B cell (primary cell): ENCODE data around the gene NXPH2.

ENCODE experiments used
- EZH2 ChIP-seq: IDR thresholded peaks from 2 replicates; pipeline ENCODE4 v1.6.1; 2012; ENCODE audit warnings: borderline replicate concordance, low read depth, mild to moderate bottlenecking, moderate library complexity, low read length; ENCODE audit not compliant: insufficient read depth, poor library complexity, severe bottlenecking
- TF ChIP-seq, protein P1 (sequence below): fragments of 200-600 bp; IDR thresholded peaks from one replicate; pipeline ENCODE4 v1.8.0; 2022; ENCODE audit warnings: antibody characterized with exemption, mild to moderate bottlenecking

DNA sequence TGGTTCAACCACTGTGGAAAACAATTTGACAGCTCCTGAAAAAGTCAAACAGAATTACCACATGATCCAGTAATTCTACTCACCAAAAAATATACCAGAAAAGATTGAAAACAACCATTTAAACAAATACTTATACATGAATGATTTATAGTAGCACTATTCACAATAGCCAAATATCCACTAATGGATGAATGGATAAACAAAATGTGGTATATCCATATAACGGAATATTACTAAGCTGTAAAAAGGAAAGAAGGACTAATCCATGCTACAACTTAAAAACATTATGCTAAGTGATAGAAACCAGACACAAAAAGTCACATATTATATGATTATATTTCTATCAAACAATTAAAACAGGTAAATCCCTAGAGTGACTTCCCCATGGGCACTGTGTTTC is 147.1 kb downstream of the NXPH2 start:
- TF ChIP-seq, protein P1, sequence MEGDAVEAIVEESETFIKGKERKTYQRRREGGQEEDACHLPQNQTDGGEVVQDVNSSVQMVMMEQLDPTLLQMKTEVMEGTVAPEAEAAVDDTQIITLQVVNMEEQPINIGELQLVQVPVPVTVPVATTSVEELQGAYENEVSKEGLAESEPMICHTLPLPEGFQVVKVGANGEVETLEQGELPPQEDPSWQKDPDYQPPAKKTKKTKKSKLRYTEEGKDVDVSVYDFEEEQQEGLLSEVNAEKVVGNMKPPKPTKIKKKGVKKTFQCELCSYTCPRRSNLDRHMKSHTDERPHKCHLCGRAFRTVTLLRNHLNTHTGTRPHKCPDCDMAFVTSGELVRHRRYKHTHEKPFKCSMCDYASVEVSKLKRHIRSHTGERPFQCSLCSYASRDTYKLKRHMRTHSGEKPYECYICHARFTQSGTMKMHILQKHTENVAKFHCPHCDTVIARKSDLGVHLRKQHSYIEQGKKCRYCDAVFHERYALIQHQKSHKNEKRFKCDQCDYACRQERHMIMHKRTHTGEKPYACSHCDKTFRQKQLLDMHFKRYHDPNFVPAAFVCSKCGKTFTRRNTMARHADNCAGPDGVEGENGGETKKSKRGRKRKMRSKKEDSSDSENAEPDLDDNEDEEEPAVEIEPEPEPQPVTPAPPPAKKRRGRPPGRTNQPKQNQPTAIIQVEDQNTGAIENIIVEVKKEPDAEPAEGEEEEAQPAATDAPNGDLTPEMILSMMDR: no peak
- TF ChIP-seq EZH2: no peak
